HepG2 (cell line): Measurements from ENCODE around the gene CTSW. TPM values are rescaled to one million over a fixed set of nuclear protein-coding genes. Genes with fewer than 3 reads are reported as not detected.
"Not testable (repeated sequence)": the region's sequence is repeated elsewhere in the genome, so short reads cannot be mapped to it uniquely, and the experiment has no call there.

Source experiments
- IKZF5 ChIP-seq: IDR thresholded peaks from 2 replicates; pipeline ENCODE4 v1.6.1; 2018; ENCODE audit warnings: missing genetic modification reagents, mild to moderate bottlenecking, missing compliant biosample characterization
- KLF12 ChIP-seq: sonication (generic); formaldehyde crosslinking; IDR thresholded peaks from 2 replicates; pipeline ENCODE4 v1.4.0; 2020; ENCODE audit warnings: missing genetic modification reagents, borderline replicate concordance
- KLF16 ChIP-seq, 2 experiments: sonication (generic) in 1 of 2; formaldehyde crosslinking in 1 of 2; IDR thresholded peaks; 2 replicates each; pipeline versions ENCODE4 v1.6.1 to v1.8.0; 2016 to 2023; ENCODE audit warnings: missing genetic modification reagents in 2 of 2, missing compliant biosample characterization in 1 of 2
- LCORL ChIP-seq, 2 experiments: fragments of 450-650 bp in 1 of 2; sonication (generic) in 1 of 2; formaldehyde crosslinking in 1 of 2; IDR thresholded peaks; 2 replicates each; pipeline versions ENCODE4 v1.5.0 to v1.6.1; 2017 to 2020; ENCODE audit warnings: antibody characterized with exemption in 1 of 2, missing genetic modification reagents in 1 of 2
- MED8 ChIP-seq: sonication (generic); formaldehyde crosslinking; IDR thresholded peaks from 2 replicates; pipeline ENCODE4 v1.8.1; 2023; ENCODE audit warnings: mild to moderate bottlenecking, missing genetic modification reagents; ENCODE audit not compliant: insufficient replicate concordance
- NKX3-1 ChIP-seq: sonication (generic); formaldehyde crosslinking; IDR thresholded peaks from 2 replicates; pipeline ENCODE4 v1.5.0; 2020; ENCODE audit warnings: missing genetic modification reagents
- NR2F6 ChIP-seq, 2 experiments: IDR thresholded peaks; 2 replicates each; pipeline ENCODE4 v1.6.1; 2016; ENCODE audit warnings: antibody characterized with exemption in 1 of 2, mild to moderate bottlenecking in 1 of 2
- ZC3H13 ChIP-seq: sonication (generic); formaldehyde crosslinking; IDR thresholded peaks from 2 replicates; pipeline ENCODE4 v1.8.1; 2023; ENCODE audit warnings: mild to moderate bottlenecking, missing genetic modification reagents, moderate library complexity
- ZFP82 ChIP-seq: sonication (generic); formaldehyde crosslinking; IDR thresholded peaks from 2 replicates; pipeline ENCODE4 v1.5.1; 2020; ENCODE audit warnings: mild to moderate bottlenecking, missing genetic modification reagents, borderline replicate concordance
- ZIK1 ChIP-seq: sonication (generic); formaldehyde crosslinking; IDR thresholded peaks from 2 replicates; pipeline ENCODE4 v1.5.0; 2020; ENCODE audit warnings: mild to moderate bottlenecking, low read depth, missing genetic modification reagents, borderline replicate concordance
- ZNF276 ChIP-seq: sonication (generic); formaldehyde crosslinking; IDR thresholded peaks from 2 replicates; pipeline ENCODE4 v1.4.0; 2020; ENCODE audit warnings: mild to moderate bottlenecking, low read depth, missing genetic modification reagents
- ZNF513 ChIP-seq: sonication (generic); formaldehyde crosslinking; conservative IDR thresholded peaks from 2 replicates; pipeline ENCODE4 v1.5.0; 2020; ENCODE audit warnings: missing genetic modification reagents
- ZNF556 ChIP-seq: sonication (generic); formaldehyde crosslinking; IDR thresholded peaks from 2 replicates; pipeline ENCODE4 v1.4.0; 2020; ENCODE audit warnings: mild to moderate bottlenecking, missing genetic modification reagents, borderline replicate concordance
- ZNF574 ChIP-seq: sonication (generic); formaldehyde crosslinking; IDR thresholded peaks from 2 replicates; pipeline ENCODE4 v1.4.0; 2020; ENCODE audit warnings: missing genetic modification reagents
- ZNF609 ChIP-seq: sonication (generic); formaldehyde crosslinking; IDR thresholded peaks from 2 replicates; pipeline ENCODE4 v1.4.0; 2020; ENCODE audit warnings: mild to moderate bottlenecking, missing genetic modification reagents, borderline replicate concordance
- polyA plus RNA-seq, 8 experiments: library from polyadenylated mRNA; depleted of rRNA in 3 of 8; stranded (reverse) in 7 of 8; unstranded in 1 of 8; fragments of >200 nt; fragmentation: Illumina TruSeq in 4 of 8; extraction: Trizol in 4 of 8; gene quantifications; 2 replicates each; pipeline versions ENCODE4 v1.2.1 to v1.2.3, GENCODE V29; 2011 to 2016; ENCODE audit warnings: low read depth in 4 of 8, missing spikeins in 1 of 8, mixed read lengths in 1 of 8; ENCODE audit not compliant: insufficient read depth in 1 of 8
- total RNA-seq, 5 experiments: library from RNA; depleted of rRNA; stranded (reverse); fragments of >200 nt; fragmentation: Illumina TruSeq; extraction: Trizol; gene quantifications; 2 replicates each; pipeline ENCODE4 v1.2.3, GENCODE V29; 2016; ENCODE audit warnings: low read depth in 1 of 5

CTSW gene
- total and polyA plus RNA-seq, 2 of the 13 experiments (the other 11 are each of a cell fraction or from before 2014, with no cell fraction given), result 0.09 TPM; not detected in 1

DNA sequence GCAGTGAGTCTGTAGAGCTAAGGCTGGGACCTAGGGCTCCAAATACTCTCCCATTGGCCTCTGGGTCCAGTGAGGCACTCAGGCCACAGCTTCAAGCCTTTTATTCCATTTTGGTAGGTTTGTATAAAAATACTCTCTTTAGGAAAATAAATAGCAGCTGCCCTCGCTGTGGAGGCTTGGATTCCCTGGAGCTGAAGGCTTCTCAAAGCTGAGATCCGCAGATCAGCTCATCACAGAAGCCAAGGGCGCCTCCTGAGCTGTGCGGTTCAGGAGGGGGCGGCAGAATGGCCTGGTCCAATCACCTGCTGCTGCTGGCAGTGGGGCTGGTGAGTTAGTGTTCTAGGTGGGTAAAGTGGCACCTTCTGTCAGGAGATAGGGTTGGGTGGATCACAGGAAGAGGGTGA, 12.5 kb downstream of the CTSW start (continued):
- TF ChIP-seq ZIK1 (0 out of 2 replicates have a peak, but pooled peaks have one; percentile 6), ZNF574 (0 out of 2 replicates have a peak, but pooled peaks have one; percentile 1), KLF12 (CRISPR knock-in tag) (0 out of 2 replicates have a peak, but pooled peaks have one; percentile 5), NKX3-1 (CRISPR knock-in tag) (peak; percentile 51; the same call in 1 of the 2 replicates), LCORL (CRISPR knock-in tag; IDR thresholded peaks at IDR 0.05) (peak; percentile 62; the same call in 1 of the 2 replicates), ZC3H13 (CRISPR knock-in tag) (peak; percentile 19; the same call in 1 of the 2 replicates), ZNF556 (CRISPR knock-in tag) (0 out of 2 replicates have a peak, but pooled peaks have one; percentile 1), MED8 (CRISPR knock-in tag) (peak; percentile 20), ZNF513 (CRISPR knock-in tag) (0 out of 2 replicates have a peak, but pooled peaks have one; percentile 32), ZNF609 (CRISPR knock-in tag) (0 out of 2 replicates have a peak, but pooled peaks have one; percentile 15), NR2F6 (IDR thresholded peaks at IDR 0.05) (0 out of 2 replicates have a peak, but pooled peaks have one; percentile 8), KLF16 (CRISPR knock-in tag; IDR thresholded peaks at IDR 0.05) (0 out of 4 replicates have a peak, but pooled peaks of 1 of the 2 experiments have one; percentile 6), ZNF276 (0 out of 2 replicates have a peak, but pooled peaks have one; percentile 17), ZFP82 (CRISPR knock-in tag) (peak; percentile 53; the same call in 1 of the 2 replicates), IKZF5 (CRISPR knock-in tag) (0 out of 2 replicates have a peak, but pooled peaks have one; percentile 13)
- TF ChIP-seq LCORL (IDR thresholded peaks at IDR 0.05); NR2F6 (CRISPR knock-in tag; IDR thresholded peaks at IDR 0.05): not testable (repeated sequence)
